ENCODE data around the gene PRPF8. TPM values are rescaled to one million over a fixed set of nuclear protein-coding genes. Genes with fewer than 3 reads are reported as not detected.
A peak's percentile ranks its signal among the peaks of the same experiment; 100 is the strongest.

Gene PRPF8
- total and polyA plus RNA-seq, 2 of the 13 experiments (the other 11 are each of a cell fraction or from before 2014, with no cell fraction given): 112 to 179 TPM

DNA sequence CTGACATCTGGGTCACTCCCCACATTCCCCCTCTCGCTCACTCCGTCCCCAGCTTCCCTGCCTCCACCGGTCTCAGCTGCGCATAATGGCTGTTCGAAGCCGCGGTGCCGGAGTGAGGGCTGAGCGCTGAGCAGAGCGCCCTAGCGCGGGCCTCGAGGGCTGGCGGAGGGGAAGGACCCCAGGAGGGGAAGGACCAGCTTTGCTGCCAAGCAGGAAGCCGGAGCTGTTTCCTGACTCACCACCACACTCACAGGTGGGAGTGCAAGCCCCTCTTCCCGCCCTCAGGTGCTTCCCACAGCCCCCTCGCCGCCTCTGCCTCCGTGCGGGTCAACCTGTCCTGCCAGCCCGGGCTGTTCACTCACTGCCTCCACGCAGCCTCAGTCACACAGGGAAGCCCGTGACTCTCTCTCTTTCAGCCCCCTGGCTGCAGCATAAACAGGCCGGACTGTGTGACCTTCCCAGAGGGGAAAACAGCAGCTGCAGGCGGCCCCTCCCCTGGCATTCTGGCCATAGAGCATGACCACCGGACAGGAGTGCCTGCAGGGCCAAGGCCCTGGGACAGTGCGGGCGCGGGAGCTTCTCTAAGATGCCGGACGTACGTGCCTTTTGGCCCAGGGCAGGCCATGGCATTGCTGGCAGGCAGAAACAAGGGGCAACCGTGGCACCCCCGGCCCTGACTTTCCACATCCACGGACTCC lies 79.7 kb downstream of the PRPF8 start (continued):
- TF ChIP-seq, protein P1, sequence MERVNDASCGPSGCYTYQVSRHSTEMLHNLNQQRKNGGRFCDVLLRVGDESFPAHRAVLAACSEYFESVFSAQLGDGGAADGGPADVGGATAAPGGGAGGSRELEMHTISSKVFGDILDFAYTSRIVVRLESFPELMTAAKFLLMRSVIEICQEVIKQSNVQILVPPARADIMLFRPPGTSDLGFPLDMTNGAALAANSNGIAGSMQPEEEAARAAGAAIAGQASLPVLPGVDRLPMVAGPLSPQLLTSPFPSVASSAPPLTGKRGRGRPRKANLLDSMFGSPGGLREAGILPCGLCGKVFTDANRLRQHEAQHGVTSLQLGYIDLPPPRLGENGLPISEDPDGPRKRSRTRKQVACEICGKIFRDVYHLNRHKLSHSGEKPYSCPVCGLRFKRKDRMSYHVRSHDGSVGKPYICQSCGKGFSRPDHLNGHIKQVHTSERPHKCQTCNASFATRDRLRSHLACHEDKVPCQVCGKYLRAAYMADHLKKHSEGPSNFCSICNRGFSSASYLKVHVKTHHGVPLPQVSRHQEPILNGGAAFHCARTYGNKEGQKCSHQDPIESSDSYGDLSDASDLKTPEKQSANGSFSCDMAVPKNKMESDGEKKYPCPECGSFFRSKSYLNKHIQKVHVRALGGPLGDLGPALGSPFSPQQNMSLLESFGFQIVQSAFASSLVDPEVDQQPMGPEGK (CRISPR knock-in tag; IDR thresholded peaks at IDR 0.05): peak; percentile 66; the same call in 1 of the 2 replicates
- no peak for TF ChIP-seq YEATS4 (CRISPR knock-in tag; IDR thresholded peaks at IDR 0.05; ENCODE audit: borderline replicate concordance)
- TF ChIP-seq MED1 (CRISPR knock-in tag; IDR thresholded peaks at IDR 0.05): peak; percentile 58; the same call in 1 of the 2 replicates
- TF ChIP-seq ZNF607 (CRISPR knock-in tag; IDR thresholded peaks at IDR 0.05; ENCODE audit: borderline replicate concordance): 0 out of 2 replicates have a peak, but pooled peaks have one; percentile 27
- TF ChIP-seq HNRNPL (IDR thresholded peaks at IDR 0.05; ENCODE audit: low read depth, low read length): peak; percentile 50; the same call in 1 of the 2 replicates
- TF ChIP-seq, protein P2, sequence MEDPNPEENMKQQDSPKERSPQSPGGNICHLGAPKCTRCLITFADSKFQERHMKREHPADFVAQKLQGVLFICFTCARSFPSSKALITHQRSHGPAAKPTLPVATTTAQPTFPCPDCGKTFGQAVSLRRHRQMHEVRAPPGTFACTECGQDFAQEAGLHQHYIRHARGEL (CRISPR knock-in tag; IDR thresholded peaks at IDR 0.05): no peak
- TF ChIP-seq, protein P3, sequence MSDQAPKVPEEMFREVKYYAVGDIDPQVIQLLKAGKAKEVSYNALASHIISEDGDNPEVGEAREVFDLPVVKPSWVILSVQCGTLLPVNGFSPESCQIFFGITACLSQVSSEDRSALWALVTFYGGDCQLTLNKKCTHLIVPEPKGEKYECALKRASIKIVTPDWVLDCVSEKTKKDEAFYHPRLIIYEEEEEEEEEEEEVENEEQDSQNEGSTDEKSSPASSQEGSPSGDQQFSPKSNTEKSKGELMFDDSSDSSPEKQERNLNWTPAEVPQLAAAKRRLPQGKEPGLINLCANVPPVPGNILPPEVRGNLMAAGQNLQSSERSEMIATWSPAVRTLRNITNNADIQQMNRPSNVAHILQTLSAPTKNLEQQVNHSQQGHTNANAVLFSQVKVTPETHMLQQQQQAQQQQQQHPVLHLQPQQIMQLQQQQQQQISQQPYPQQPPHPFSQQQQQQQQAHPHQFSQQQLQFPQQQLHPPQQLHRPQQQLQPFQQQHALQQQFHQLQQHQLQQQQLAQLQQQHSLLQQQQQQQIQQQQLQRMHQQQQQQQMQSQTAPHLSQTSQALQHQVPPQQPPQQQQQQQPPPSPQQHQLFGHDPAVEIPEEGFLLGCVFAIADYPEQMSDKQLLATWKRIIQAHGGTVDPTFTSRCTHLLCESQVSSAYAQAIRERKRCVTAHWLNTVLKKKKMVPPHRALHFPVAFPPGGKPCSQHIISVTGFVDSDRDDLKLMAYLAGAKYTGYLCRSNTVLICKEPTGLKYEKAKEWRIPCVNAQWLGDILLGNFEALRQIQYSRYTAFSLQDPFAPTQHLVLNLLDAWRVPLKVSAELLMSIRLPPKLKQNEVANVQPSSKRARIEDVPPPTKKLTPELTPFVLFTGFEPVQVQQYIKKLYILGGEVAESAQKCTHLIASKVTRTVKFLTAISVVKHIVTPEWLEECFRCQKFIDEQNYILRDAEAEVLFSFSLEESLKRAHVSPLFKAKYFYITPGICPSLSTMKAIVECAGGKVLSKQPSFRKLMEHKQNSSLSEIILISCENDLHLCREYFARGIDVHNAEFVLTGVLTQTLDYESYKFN (CRISPR knock-in tag; conservative IDR thresholded peaks at IDR 0.05): peak; percentile 17; the same call in 1 of the 2 replicates
- peak; percentile 15; the same call in 1 of the 2 replicates for TF ChIP-seq ZNF768 (CRISPR knock-in tag; IDR thresholded peaks at IDR 0.05)
- TF ChIP-seq, protein P4, sequence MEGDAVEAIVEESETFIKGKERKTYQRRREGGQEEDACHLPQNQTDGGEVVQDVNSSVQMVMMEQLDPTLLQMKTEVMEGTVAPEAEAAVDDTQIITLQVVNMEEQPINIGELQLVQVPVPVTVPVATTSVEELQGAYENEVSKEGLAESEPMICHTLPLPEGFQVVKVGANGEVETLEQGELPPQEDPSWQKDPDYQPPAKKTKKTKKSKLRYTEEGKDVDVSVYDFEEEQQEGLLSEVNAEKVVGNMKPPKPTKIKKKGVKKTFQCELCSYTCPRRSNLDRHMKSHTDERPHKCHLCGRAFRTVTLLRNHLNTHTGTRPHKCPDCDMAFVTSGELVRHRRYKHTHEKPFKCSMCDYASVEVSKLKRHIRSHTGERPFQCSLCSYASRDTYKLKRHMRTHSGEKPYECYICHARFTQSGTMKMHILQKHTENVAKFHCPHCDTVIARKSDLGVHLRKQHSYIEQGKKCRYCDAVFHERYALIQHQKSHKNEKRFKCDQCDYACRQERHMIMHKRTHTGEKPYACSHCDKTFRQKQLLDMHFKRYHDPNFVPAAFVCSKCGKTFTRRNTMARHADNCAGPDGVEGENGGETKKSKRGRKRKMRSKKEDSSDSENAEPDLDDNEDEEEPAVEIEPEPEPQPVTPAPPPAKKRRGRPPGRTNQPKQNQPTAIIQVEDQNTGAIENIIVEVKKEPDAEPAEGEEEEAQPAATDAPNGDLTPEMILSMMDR (CRISPR knock-in tag; IDR thresholded peaks at IDR 0.05): peak; percentile 40; the same call in 1 of the 2 replicates
- no peak for TF ChIP-seq ISL2 (CRISPR knock-in tag; IDR thresholded peaks at IDR 0.05)
- no peak for TF ChIP-seq MZF1 (CRISPR knock-in tag; IDR thresholded peaks at IDR 0.05; ENCODE audit: borderline replicate concordance)
- no peak for TF ChIP-seq SMAD3 (CRISPR knock-in tag; IDR thresholded peaks at IDR 0.05)
- TF ChIP-seq, protein P5, sequence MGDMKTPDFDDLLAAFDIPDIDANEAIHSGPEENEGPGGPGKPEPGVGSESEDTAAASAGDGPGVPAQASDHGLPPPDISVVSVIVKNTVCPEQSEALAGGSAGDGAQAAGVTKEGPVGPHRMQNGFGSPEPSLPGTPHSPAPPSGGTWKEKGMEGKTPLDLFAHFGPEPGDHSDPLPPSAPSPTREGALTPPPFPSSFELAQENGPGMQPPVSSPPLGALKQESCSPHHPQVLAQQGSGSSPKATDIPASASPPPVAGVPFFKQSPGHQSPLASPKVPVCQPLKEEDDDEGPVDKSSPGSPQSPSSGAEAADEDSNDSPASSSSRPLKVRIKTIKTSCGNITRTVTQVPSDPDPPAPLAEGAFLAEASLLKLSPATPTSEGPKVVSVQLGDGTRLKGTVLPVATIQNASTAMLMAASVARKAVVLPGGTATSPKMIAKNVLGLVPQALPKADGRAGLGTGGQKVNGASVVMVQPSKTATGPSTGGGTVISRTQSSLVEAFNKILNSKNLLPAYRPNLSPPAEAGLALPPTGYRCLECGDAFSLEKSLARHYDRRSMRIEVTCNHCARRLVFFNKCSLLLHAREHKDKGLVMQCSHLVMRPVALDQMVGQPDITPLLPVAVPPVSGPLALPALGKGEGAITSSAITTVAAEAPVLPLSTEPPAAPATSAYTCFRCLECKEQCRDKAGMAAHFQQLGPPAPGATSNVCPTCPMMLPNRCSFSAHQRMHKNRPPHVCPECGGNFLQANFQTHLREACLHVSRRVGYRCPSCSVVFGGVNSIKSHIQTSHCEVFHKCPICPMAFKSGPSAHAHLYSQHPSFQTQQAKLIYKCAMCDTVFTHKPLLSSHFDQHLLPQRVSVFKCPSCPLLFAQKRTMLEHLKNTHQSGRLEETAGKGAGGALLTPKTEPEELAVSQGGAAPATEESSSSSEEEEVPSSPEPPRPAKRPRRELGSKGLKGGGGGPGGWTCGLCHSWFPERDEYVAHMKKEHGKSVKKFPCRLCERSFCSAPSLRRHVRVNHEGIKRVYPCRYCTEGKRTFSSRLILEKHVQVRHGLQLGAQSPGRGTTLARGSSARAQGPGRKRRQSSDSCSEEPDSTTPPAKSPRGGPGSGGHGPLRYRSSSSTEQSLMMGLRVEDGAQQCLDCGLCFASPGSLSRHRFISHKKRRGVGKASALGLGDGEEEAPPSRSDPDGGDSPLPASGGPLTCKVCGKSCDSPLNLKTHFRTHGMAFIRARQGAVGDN (CRISPR knock-in tag; IDR thresholded peaks at IDR 0.05): peak; percentile 94
- no peak for TF ChIP-seq HNRNPK (IDR thresholded peaks at IDR 0.05; ENCODE audit: low read depth, low read length, poor library complexity, severe bottlenecking)
- peak; percentile 60; the same call in 1 of the 2 replicates for TF ChIP-seq FOXO1 (CRISPR knock-in tag; IDR thresholded peaks at IDR 0.05)
